ENCODE data around the gene CCNYL1. TPM values are rescaled to one million over a fixed set of nuclear protein-coding genes. Genes with fewer than 3 reads are reported as not detected.

Gene CCNYL1
- total RNA-seq, 1 experiment from 2014 or later = 6.5 TPM

DNA sequence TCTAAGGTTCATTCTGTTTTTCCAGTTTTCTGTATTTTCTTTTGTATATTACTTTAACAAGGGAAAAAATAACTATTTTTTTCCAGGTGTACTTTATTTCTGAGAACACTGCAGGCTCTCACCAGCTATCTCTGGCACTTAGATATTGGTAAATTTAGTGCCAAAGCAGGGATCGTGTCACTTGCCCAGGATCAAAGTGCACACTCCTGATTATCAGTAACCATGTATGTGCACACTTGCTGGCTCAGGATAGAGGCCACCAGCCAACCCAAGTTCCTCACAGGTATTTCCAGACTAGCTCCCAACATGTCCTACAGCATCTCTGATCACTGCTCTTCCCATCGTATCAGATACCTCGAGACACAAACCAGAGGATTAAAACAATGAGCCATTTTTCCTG lies 64.0 kb downstream of the CCNYL1 start:
- H3K36me3 ChIP-seq = no peaks in the 10 kb centered on the region
- DNase-seq = no peak
- H3K27me3 ChIP-seq = no peaks in the 10 kb centered on the region
- H3K4me3 ChIP-seq = no peak overlapping the region
- H3K27ac ChIP-seq = no peak overlapping the region
- H3K9me3 ChIP-seq (replicated peaks) = no peaks in the 10 kb centered on the region
- no peaks in the 10 kb centered on the region for H3K4me1 ChIP-seq

DNA sequence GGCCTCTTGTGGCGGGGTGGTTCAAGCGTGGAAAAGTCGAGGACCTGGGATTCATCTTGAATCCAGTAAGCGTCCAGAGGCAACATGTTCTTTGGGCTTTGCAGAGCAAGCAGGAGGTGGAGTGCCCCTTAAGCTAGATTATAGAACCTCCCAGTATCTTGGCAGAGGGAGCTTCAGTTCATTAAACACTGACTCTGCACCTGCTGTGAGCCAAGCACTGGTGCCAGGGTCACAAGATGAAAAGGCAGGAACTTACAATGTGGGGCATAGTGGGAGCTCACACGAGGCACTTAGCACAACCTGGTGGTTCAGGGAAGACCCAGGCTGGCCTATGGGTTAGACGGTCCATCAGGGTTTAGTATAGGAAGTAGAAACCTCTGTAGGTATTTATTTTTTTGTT lies 65.7 kb downstream of the CCNYL1 start:
- Histone ChIP-seq H3K36me3 (no peaks in the 10 kb centered on the region), H3K27me3 (no peaks in the 10 kb centered on the region), H3K4me1 (no peaks in the 10 kb centered on the region), H3K9me3 (replicated peaks) (no peaks in the 10 kb centered on the region), H3K27ac (no peak overlapping the region), H3K4me3 (no peak overlapping the region)
- no peak for DNase-seq

DNA sequence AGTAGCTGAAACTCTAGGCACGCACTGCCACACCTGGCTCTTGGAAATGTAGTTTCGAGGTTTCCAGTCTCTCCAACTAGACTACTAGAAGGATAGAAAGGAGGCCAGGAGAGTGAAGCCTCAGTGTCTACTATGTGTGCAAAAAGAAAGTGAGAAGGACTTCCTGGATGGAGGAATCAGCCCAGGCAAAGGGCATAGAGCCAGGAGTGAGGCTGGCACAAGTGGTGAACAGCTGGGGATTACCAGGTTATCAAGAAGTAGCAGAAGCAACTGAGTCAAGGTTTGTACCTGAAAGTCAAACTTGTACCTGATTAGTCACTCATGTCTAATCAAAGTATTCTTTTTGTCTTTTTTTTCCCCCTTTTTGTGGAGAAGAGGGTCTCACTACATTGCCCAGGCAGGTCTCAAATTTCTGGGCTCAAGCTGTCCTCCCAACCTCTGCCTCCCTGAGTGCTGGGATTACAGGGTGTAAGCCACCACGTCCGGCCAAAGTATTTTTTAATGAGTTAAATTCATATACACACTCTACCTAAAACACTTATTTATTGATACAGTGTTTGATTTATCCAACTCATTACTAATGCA lies 67.0 kb downstream of the CCNYL1 start:
- no peak overlapping the region for H3K27ac ChIP-seq
- no peak for DNase-seq
- H3K27me3 ChIP-seq = no peaks in the 10 kb centered on the region
- H3K9me3 ChIP-seq (replicated peaks) = no peaks in the 10 kb centered on the region
- H3K36me3 ChIP-seq = no peaks in the 10 kb centered on the region
- no peak overlapping the region for H3K4me3 ChIP-seq
- H3K4me1 ChIP-seq = no peaks in the 10 kb centered on the region

GRCh38 chr2:207779523-207779922 lies 68.1 kb downstream of the CCNYL1 start:
- no peaks in the 10 kb centered on the region for H3K9me3 ChIP-seq (replicated peaks)
- no peaks in the 10 kb centered on the region for H3K4me1 ChIP-seq
- no peak overlapping the region for H3K4me3 ChIP-seq
- H3K36me3 ChIP-seq = no peaks in the 10 kb centered on the region
- no peak for DNase-seq
- no peak overlapping the region for H3K27ac ChIP-seq
- no peaks in the 10 kb centered on the region for H3K27me3 ChIP-seq

GRCh38 chr2:207782238-207783030 lies 71.0 kb downstream of the CCNYL1 start:
- H3K27me3 ChIP-seq = no peaks in the 10 kb centered on the region
- no peak overlapping the region for H3K4me3 ChIP-seq
- H3K9me3 ChIP-seq (replicated peaks) = no peaks in the 10 kb centered on the region
- DNase-seq = no peak
- H3K4me1 ChIP-seq = no peaks in the 10 kb centered on the region
- no peaks in the 10 kb centered on the region for H3K36me3 ChIP-seq
- H3K27ac ChIP-seq = no peak overlapping the region

GRCh38 chr2:207783514-207783913 lies 72.1 kb downstream of the CCNYL1 start:
- H3K36me3 ChIP-seq = no peaks in the 10 kb centered on the region
- no peak overlapping the region for H3K27ac ChIP-seq
- H3K9me3 ChIP-seq (replicated peaks) = no peaks in the 10 kb centered on the region
- no peaks in the 10 kb centered on the region for H3K27me3 ChIP-seq
- DNase-seq = no peak
- H3K4me3 ChIP-seq = no peak overlapping the region
- no peaks in the 10 kb centered on the region for H3K4me1 ChIP-seq

DNA sequence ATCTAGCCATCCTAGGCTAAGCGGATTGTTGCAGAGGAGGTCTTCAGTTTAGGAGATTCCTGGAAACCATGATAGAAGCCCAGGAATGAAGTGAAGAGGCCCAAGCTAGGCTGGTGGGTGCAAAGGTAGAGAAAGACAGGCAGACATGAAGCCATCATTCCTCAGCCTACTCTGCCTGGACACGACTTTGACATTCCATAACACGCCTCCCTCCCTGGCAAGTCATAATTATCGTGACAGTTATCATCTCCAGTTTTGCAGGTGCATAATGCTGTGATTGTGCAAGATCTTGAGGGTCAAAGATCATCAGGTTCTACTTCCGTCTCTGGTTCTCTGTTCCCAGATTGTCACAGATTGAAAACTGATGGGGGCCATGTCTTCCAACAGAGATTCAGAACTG lies 73.5 kb downstream of the CCNYL1 start:
- DNase-seq = no peak
- Histone ChIP-seq H3K4me1 (no peaks in the 10 kb centered on the region), H3K27me3 (no peaks in the 10 kb centered on the region), H3K4me3 (no peak overlapping the region), H3K27ac (no peak overlapping the region), H3K36me3 (no peaks in the 10 kb centered on the region), H3K9me3 (replicated peaks) (no peaks in the 10 kb centered on the region)

GRCh38 chr2:207787017-207787416 lies 75.6 kb downstream of the CCNYL1 start:
- H3K4me3 ChIP-seq = no peak overlapping the region
- H3K4me1 ChIP-seq = no peaks in the 10 kb centered on the region
- H3K27me3 ChIP-seq = no peaks in the 10 kb centered on the region
- H3K36me3 ChIP-seq = no peaks in the 10 kb centered on the region
- DNase-seq = no peak
- H3K27ac ChIP-seq = no peak overlapping the region
- no peaks in the 10 kb centered on the region for H3K9me3 ChIP-seq (replicated peaks)

DNA sequence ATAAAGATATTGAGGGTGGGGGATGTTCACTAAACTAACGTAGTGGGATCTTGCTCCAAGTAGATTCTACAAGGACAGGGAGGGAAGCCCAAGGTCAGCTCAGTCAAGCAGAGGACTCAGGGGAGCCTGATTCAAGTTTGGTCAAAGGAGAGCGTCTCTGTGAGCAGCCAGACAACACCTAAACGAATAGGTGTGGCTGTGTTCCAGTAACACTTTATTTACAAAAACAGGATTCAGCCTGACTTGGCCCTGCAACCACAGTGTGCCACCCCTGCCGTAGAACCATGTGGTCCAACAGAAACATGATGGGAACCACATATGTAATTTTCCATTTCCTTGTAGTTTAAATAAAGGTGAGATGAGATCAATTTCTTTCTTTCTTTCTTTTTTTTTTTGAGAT lies 76.4 kb downstream of the CCNYL1 start:
- H3K4me3 ChIP-seq = no peak overlapping the region
- no peak for DNase-seq
- peaks cover 4% of the 10 kb centered on the region for H3K4me1 ChIP-seq
- no peaks in the 10 kb centered on the region for H3K9me3 ChIP-seq (replicated peaks)
- H3K27me3 ChIP-seq = no peaks in the 10 kb centered on the region
- H3K36me3 ChIP-seq = no peaks in the 10 kb centered on the region
- no peak overlapping the region for H3K27ac ChIP-seq

DNA sequence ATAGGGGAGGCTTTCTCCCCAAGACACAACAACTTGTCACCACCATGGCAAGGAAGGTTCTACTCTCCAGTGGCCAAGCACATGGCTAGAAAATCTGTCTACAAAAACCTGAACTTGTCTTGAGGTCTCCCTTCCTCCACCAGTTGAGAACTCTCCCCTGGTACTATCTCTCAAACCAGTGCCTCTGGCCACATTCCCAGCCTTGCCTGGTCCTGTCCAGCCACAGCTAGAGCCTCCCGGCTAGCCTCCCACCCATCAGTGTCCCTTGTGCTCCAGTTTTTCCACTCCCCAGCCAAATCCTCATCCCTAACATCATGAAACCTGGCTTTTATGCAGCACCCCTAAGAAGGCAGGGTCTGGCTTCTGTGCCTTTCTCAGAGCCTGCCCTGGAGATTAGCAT lies 79.5 kb downstream of the CCNYL1 start:
- Histone ChIP-seq H3K4me1 (peaks cover 4% of the 10 kb centered on the region), H3K9me3 (replicated peaks) (no peaks in the 10 kb centered on the region), H3K27ac (no peak overlapping the region), H3K27me3 (no peaks in the 10 kb centered on the region), H3K4me3 (no peak overlapping the region), H3K36me3 (no peaks in the 10 kb centered on the region)
- DNase-seq = no peak

DNA sequence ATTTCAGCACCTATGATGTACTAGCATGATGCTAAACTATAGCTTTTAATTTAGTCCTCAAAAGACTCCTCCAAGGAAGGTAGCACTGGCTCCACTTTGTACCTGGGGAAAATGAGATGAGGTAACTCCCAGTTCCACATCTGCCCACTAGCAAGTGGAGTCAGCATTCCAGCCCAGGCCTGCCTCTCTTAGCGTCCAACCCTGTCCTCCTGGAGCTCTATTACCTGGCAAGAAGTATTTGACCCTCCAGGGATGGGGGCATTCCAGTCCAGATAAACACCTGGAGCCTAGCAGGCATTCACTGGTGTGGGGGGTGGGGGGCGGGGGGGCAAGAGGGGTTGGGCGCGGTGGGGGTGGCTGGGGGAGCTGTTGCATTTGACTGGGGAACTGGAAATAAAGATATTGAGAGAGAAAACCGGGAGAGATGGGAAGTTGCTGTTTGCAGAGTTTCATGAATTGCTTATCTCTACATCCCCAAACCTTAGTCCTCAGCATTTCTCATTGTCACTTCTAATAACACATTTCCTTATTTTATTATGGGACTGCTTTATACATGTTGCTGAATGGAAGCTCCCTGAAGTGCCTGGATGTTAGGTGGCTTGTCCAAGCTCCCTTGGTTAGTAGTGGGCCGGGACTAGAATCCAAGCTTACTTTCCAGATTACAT lies 80.3 kb downstream of the CCNYL1 start:
- Histone ChIP-seq H3K4me3 (no peak overlapping the region), H3K4me1 (peaks cover 8% of the 10 kb centered on the region), H3K36me3 (no peaks in the 10 kb centered on the region), H3K9me3 (replicated peaks) (no peaks in the 10 kb centered on the region), H3K27ac (no peak overlapping the region), H3K27me3 (no peaks in the 10 kb centered on the region)
- no peak for DNase-seq

DNA sequence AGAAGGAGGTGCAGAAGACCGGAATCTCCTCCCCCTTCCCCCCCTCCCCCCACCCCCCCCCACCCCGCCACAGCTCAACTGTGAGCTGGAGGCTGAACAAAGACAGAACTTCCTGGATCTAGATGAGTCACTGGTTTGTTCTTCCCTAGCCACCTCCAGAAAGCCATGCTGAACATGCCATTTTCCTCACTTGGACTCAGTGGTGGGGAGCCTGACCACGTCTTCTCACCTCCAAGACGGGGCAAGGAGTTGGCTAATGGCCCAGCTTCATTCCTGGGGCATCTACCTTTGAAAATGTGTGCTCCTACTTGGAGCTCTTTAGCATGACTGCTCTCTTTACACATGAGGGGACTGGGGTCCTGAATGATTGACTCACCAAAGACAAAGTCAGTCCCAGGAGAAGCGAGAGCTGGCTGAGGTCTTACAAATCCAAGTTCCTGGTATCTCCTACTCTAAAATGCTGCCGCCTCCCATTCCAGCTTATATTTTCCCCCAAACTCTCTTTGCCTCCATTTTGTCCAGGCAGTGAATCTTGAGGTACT lies 80.9 kb downstream of the CCNYL1 start:
- peak in 1 of 2 experiments; percentile 41 for DNase-seq
- Histone ChIP-seq H3K9me3 (replicated peaks) (no peaks in the 10 kb centered on the region), H3K27ac (no peak overlapping the region), H3K27me3 (no peaks in the 10 kb centered on the region), H3K4me3 (no peak overlapping the region), H3K4me1 (peaks cover 14% of the 10 kb centered on the region), H3K36me3 (no peaks in the 10 kb centered on the region)

GRCh38 chr2:207796585-207797350 lies 85.3 kb downstream of the CCNYL1 start:
- Histone ChIP-seq H3K36me3 (no peaks in the 10 kb centered on the region), H3K9me3 (replicated peaks) (no peaks in the 10 kb centered on the region), H3K27me3 (no peaks in the 10 kb centered on the region), H3K4me1 (peaks cover 14% of the 10 kb centered on the region), H3K4me3 (no peak overlapping the region), H3K27ac (no peak overlapping the region)
- peak; percentile 29 to 65 for DNase-seq

DNA sequence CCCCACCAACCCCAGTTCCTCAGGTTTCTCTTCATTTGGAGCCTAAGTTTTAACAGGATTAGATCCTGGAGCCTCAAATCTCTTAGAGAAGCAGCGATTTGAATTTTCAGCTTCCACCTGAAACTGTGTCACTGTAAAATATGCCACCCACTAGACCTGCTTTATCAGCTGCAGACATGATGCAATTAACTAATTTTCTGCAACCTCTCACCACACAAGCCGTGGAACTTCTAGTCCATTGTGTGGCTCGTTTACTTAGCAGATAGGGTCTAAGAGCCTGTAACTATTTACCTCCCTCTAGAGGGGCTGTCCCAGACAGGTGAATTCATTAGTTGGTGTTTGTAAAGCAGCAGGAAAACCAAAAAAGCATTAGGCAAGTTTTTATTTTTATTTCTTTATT lies 89.8 kb downstream of the CCNYL1 start:
- H3K36me3 ChIP-seq = no peaks in the 10 kb centered on the region
- no peak overlapping the region for H3K4me3 ChIP-seq
- no peak for DNase-seq
- no peaks in the 10 kb centered on the region for H3K9me3 ChIP-seq (replicated peaks)
- no peaks in the 10 kb centered on the region for H3K27me3 ChIP-seq
- peaks cover 25% of the 10 kb centered on the region for H3K4me1 ChIP-seq
- H3K27ac ChIP-seq = no peak overlapping the region

DNA sequence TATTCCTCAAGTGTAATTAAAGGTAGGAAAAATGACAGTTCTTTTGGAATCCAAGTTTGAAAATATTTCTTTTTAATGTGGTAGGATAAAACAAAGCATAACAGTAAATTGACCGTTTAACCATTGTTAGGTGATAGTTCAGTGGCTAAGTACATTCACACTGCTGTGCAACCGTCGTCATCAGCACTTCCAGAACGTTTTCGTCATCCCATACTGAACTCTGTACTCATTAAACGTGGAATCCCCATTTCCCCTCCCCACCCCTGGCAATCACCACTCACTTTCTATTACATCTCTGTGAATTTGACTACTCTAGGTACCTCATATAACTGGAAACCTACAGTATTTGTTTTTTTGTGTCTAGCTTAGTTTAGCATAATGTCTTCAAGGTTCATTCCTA lies 91.2 kb downstream of the CCNYL1 start:
- Histone ChIP-seq H3K9me3 (replicated peaks) (no peaks in the 10 kb centered on the region), H3K27me3 (no peaks in the 10 kb centered on the region), H3K36me3 (no peaks in the 10 kb centered on the region), H3K4me1 (peaks cover 15% of the 10 kb centered on the region), H3K27ac (no peak overlapping the region), H3K4me3 (no peak overlapping the region)
- DNase-seq = no peak
